ENCODE measurements around the gene FXYD3. TPM values are rescaled to one million over a fixed set of nuclear protein-coding genes. Genes with fewer than 3 reads are reported as not detected.
"Not testable (repeated sequence)": the region's sequence is repeated elsewhere in the genome, so short reads cannot be mapped to it uniquely, and the experiment has no call there.

Gene FXYD3
- total and polyA plus RNA-seq, 2 of the 13 experiments (the other 11 are each of a cell fraction or from before 2014, with no cell fraction given): 4.9 TPM; not detected in 1

DNA sequence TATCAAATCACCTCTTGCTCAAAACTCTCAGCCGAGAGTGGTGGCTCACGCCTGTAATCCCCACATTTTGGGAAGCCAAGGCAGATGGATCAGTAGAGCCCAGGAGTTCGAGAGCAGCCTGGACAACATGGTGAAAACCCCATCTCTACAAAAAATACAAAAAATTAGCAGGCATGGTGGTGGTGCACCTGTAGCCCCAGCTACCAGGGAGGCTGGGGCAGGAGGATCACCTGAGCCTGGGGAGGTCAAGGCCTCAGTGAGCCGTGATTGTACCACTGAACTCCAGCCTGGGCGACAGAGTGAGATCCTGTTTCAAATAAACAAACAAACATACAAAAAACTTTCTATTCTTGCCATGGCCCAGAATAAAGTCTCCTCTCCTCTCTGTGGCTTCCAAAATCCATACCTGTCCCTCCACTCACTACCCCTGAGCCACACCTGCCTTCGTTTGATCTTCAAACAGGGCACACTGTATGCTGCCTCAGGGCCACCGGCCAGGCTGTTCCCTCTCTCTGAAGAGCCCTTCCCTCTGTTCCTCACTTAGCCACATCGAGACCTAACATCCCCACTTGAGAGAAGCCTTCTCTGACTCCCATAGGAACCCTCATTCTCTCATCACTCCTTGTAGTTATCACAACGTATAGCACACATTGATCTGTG lies 12.9 kb downstream of the FXYD3 start (continued):
- TF ChIP-seq, protein P1, sequence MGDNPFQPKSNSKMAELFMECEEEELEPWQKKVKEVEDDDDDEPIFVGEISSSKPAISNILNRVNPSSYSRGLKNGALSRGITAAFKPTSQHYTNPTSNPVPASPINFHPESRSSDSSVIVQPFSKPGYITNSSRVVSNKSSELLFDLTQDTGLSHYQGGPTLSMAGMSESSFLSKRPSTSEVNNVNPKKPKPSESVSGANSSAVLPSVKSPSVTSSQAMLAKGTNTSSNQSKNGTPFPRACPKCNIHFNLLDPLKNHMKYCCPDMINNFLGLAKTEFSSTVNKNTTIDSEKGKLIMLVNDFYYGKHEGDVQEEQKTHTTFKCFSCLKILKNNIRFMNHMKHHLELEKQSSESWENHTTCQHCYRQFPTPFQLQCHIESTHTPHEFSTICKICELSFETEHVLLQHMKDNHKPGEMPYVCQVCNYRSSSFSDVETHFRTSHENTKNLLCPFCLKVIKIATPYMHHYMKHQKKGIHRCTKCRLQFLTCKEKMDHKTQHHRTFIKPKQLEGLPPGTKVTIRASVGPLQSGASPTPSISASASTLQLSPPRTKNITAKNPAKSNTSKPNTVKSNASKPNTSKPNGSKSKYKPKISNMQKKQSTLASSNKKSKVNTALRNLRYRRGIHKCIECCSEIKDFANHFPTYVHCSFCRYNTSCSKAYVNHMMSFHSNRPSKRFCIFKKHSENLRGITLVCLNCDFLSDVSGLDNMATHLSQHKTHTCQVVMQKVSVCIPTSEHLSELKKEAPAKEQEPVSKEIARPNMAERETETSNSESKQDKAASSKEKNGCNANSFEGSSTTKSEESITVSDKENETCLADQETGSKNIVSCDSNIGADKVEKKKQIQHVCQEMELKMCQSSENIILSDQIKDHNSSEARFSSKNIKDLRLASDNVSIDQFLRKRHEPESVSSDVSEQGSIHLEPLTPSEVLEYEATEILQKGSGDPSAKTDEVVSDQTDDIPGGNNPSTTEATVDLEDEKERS (CRISPR knock-in tag; IDR thresholded peaks at IDR 0.05): peak; percentile 60; the same call in 1 of the 2 replicates
- TF ChIP-seq ERF (CRISPR knock-in tag; IDR thresholded peaks at IDR 0.05) (no peak), ZFY (CRISPR knock-in tag; IDR thresholded peaks at IDR 0.05) (0 out of 2 replicates have a peak, but pooled peaks have one; percentile 12)

DNA sequence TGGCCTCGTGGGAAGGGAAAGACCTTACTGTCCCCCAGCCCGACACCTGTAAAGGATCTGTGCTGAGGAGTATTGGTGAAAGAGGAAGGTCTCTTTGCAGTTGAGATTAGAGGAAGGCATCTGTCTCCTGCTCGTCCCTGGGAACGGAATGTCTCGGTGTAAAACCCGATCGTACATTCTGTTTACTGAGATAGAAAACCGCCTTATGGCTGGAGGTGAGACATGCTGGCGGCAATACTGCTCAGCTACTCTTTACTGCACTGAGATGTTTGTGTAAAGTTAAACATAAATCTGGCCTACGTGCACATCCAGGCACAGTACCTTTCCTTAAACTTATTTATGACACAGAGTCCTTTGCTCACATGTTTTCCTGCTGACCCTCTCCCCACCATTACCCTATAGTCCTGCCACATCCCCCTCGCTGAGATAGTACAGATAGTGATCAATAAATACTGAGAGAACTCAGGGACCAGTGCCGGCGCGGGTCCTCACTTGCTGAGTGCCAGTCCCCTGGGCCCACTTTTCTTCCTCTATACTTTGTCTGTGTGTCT lies 14.2 kb downstream of the FXYD3 start:
- H3K9me3 ChIP-seq (ENCODE audit: low read length); BruUV-seq (replicated peaks); in situ Hi-C loops (cut with HindIII; ENCODE audit: extremely low pct_ligation_motif_present, low pct_unique_long_range_greater_than_20kb); H3K9ac ChIP-seq (ENCODE audit: insufficient read depth, low read depth, low read length); CTCF ChIA-PET (ENCODE audit: low intra/inter-chr PET ratio, low total read pairs); H2AFZ ChIP-seq (ENCODE audit: low read length); H4K20me1 ChIP-seq (ENCODE audit: insufficient read depth, low read length); H3K27me3 ChIP-seq (ENCODE audit: control insufficient read depth in 1 of 2, insufficient read depth in 2 of 2, low read length in 2 of 2); intact Hi-C loops (cut with micrococcal nuclease; ENCODE audit: unreplicated experiment); POLR2A ChIA-PET; H3K36me3 ChIP-seq (replicated peaks in 1 of 2; ENCODE audit: control insufficient read depth in 1 of 2, insufficient read depth in 2 of 2, low read length in 2 of 2); H3K79me2 ChIP-seq (ENCODE audit: insufficient read depth, low read length): not testable (repeated sequence)
- ATAC-seq (peak; percentile 25; the same call in 2 of the 3 replicates), FAIRE-seq (peak; percentile 75), DNase-seq (ENCODE audit: low spot score) (peak; percentile 31)
- WGBS (ENCODE audit: low lambda C conversion rate): 0% methylated on average over 5 of the region's 14 CpGs
- peaks cover 83% of the 10 kb centered on the region for H3K4me1 ChIP-seq (ENCODE audit: insufficient read depth, low read length)
- peak overlapping the region; percentile 72 for H3K27ac ChIP-seq (ENCODE audit: extremely low read length, insufficient read depth, low read length)
- peak overlapping the region in 1 of 3 experiments; percentile 42; a peak in 1 of 6 replicates for H3K4me3 ChIP-seq (replicated peaks in 1 of 3; ENCODE audit: insufficient read depth in 1 of 3, low read depth in 2 of 3, low read length in 3 of 3)
- H3K4me2 ChIP-seq (ENCODE audit: low read depth, low read length): peak overlapping the region; percentile 60
- TF ChIP-seq, protein P2, sequence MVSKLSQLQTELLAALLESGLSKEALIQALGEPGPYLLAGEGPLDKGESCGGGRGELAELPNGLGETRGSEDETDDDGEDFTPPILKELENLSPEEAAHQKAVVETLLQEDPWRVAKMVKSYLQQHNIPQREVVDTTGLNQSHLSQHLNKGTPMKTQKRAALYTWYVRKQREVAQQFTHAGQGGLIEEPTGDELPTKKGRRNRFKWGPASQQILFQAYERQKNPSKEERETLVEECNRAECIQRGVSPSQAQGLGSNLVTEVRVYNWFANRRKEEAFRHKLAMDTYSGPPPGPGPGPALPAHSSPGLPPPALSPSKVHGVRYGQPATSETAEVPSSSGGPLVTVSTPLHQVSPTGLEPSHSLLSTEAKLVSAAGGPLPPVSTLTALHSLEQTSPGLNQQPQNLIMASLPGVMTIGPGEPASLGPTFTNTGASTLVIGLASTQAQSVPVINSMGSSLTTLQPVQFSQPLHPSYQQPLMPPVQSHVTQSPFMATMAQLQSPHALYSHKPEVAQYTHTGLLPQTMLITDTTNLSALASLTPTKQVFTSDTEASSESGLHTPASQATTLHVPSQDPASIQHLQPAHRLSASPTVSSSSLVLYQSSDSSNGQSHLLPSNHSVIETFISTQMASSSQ (IDR thresholded peaks at IDR 0.05; ENCODE audit: low read depth): peak; percentile 79
- TF ChIP-seq, protein P2 (CRISPR knock-in tag; IDR thresholded peaks at IDR 0.05; ENCODE audit: borderline replicate concordance): peak; percentile 75; the same call in 1 of the 2 replicates
- 0 out of 2 replicates have a peak, but pooled peaks have one; percentile 19 for TF ChIP-seq MEIS2 (CRISPR knock-in tag; IDR thresholded peaks at IDR 0.05)
- TF ChIP-seq, protein P3, sequence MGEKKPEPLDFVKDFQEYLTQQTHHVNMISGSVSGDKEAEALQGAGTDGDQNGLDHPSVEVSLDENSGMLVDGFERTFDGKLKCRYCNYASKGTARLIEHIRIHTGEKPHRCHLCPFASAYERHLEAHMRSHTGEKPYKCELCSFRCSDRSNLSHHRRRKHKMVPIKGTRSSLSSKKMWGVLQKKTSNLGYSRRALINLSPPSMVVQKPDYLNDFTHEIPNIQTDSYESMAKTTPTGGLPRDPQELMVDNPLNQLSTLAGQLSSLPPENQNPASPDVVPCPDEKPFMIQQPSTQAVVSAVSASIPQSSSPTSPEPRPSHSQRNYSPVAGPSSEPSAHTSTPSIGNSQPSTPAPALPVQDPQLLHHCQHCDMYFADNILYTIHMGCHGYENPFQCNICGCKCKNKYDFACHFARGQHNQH (CRISPR knock-in tag; IDR thresholded peaks at IDR 0.05): peak; percentile 49; the same call in 1 of the 2 replicates
- TF ChIP-seq, protein P4, sequence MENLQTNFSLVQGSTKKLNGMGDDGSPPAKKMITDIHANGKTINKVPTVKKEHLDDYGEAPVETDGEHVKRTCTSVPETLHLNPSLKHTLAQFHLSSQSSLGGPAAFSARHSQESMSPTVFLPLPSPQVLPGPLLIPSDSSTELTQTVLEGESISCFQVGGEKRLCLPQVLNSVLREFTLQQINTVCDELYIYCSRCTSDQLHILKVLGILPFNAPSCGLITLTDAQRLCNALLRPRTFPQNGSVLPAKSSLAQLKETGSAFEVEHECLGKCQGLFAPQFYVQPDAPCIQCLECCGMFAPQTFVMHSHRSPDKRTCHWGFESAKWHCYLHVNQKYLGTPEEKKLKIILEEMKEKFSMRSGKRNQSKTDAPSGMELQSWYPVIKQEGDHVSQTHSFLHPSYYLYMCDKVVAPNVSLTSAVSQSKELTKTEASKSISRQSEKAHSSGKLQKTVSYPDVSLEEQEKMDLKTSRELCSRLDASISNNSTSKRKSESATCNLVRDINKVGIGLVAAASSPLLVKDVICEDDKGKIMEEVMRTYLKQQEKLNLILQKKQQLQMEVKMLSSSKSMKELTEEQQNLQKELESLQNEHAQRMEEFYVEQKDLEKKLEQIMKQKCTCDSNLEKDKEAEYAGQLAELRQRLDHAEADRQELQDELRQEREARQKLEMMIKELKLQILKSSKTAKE (CRISPR knock-in tag; IDR thresholded peaks at IDR 0.05; ENCODE audit: borderline replicate concordance): peak; percentile 60
- TF ChIP-seq YEATS4 (CRISPR knock-in tag; IDR thresholded peaks at IDR 0.05; ENCODE audit: borderline replicate concordance): peak; percentile 57; the same call in 1 of the 2 replicates
- TF ChIP-seq SIX1 (CRISPR knock-in tag; IDR thresholded peaks at IDR 0.05; ENCODE audit: borderline replicate concordance): peak; percentile 19; the same call in 1 of the 2 replicates
